SW480 (cell line): ENCODE measurements around the gene LTN1.
"Not testable (repeated sequence)": the region's sequence is repeated elsewhere in the genome, so short reads cannot be mapped to it uniquely, and the experiment has no call there.

Source experiments
- DNase-seq: peaks from one replicate; pipeline ENCODE4 v3.0.0-alpha.2; 2016; ENCODE audit warnings: low spot score

The LTN1 gene, protein sequence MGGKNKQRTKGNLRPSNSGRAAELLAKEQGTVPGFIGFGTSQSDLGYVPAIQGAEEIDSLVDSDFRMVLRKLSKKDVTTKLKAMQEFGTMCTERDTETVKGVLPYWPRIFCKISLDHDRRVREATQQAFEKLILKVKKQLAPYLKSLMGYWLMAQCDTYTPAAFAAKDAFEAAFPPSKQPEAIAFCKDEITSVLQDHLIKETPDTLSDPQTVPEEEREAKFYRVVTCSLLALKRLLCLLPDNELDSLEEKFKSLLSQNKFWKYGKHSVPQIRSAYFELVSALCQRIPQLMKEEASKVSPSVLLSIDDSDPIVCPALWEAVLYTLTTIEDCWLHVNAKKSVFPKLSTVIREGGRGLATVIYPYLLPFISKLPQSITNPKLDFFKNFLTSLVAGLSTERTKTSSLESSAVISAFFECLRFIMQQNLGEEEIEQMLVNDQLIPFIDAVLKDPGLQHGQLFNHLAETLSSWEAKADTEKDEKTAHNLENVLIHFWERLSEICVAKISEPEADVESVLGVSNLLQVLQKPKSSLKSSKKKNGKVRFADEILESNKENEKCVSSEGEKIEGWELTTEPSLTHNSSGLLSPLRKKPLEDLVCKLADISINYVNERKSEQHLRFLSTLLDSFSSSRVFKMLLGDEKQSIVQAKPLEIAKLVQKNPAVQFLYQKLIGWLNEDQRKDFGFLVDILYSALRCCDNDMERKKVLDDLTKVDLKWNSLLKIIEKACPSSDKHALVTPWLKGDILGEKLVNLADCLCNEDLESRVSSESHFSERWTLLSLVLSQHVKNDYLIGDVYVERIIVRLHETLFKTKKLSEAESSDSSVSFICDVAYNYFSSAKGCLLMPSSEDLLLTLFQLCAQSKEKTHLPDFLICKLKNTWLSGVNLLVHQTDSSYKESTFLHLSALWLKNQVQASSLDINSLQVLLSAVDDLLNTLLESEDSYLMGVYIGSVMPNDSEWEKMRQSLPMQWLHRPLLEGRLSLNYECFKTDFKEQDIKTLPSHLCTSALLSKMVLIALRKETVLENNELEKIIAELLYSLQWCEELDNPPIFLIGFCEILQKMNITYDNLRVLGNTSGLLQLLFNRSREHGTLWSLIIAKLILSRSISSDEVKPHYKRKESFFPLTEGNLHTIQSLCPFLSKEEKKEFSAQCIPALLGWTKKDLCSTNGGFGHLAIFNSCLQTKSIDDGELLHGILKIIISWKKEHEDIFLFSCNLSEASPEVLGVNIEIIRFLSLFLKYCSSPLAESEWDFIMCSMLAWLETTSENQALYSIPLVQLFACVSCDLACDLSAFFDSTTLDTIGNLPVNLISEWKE (N-terminal part only)

DNA sequence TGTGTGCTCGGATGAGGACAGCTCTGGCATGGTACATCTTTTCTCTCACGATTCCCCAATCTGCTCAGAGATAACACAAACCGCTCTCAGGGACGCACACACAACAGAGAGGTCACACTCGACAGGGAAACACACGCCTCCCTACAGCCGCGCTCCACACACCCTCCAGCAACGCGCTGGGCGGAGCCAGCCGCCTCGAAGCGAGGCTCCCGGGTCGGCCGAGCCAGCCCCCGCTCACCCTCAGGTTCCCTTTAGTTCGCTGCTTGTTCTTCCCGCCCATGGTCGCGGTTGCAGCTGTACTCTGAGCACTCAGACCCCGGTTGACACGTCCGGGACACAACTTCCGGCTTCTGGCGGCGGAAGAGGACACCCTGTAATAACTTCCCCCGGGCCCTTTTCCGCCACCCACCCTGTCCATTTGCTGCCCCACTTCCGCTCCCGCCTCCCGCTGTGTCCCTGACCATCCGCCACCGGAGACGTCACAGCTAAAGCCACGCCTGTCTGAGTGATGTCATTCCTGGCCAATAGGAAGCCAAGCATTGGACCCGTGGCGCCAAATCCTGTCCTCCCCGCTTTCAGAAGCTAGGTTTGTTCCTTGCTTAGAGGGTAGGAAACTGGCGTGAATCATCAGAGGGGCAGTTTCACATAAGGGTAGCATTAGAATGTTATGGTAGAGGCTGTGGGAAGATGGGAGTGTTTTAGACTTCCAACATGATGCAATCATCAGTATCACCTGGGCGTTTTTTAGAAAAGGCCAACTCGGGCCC, at the start of gene LTN1:
LTN1 (minus strand) TSS at position 352 of the 767 bp plus-strand sequence; CDS start at position 280, 72 bp downstream.
- DNase-seq, result peak; percentile 99

DNA sequence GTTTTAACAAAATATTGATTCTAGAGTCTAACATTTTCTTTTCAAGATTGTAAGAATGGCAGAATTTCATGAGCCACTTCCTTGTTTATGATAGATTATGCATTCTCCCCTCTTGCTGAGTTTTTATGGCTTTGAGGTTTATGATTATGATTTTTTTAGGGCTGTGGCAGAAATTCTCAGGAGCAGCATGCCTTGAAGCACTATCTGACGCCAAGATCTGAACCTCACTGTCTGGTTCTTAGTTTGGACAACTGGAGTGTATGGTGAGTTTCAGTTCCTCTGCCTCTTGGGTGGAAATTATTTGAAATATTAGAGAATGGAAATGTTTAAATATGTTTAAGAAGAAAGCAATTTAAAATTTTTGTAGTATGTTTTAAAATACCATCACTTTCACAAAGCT, 42.0 kb upstream of the LTN1 start:
- DNase-seq, result no peak

DNA sequence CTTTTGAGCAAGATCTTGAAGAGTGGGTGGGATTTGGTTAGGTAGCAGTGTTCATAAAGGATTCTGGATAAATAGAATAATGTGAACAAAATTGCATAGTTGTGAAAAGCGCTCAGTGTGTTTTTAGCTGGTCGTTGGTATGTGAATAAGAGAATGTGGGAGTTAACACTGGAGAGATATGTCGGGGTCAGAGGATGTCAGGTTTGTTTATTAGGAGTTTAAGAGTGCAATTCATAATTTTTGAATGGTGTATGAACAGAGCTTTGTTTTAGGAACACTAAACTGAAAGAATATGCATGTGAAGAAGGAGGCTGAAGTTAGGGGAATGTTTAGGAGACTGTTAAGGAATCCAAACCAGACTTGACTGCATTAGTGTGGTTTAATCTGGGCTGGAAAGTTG, 41.2 kb upstream of the LTN1 start:
- no peak for DNase-seq

DNA sequence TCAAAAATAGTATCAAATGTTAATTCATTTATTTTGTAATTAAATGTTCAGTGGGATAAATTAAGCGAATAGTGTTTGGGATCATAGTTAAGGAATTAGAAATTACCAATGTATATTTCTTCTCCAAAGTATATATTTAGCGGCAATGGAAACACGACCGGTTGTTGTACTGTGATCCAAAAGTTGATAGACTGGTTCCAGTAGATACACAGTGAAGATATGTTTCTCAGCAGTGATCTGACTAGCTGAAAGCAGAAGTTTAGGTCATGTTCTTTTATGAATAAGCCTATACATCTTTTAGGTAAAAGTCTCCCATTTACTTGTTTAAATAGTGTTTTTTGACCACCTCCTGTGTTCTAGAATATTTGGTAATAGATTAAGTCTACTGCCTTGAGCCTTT, 40.6 kb upstream of the LTN1 start:
- DNase-seq, result no peak

DNA sequence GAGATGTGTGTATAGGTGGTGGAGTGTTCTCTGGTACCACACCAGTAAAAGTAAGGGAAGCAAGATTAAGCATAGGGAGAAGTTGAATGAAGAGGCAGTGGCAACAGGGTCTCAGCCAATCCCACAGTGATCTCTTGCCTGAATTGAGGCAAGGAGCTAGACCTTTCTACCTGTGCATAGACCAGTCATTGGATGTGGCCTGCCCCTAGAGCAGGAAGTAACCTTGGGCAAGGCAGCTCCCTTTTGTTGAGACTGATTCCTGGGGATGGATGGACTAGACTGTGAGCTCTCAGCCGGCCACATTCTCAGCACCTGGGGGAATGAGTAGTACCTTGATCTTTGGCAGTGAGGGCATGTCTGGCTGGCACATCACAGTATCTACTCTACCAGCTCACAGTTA, 38.2 kb upstream of the LTN1 start:
- no peak for DNase-seq

DNA sequence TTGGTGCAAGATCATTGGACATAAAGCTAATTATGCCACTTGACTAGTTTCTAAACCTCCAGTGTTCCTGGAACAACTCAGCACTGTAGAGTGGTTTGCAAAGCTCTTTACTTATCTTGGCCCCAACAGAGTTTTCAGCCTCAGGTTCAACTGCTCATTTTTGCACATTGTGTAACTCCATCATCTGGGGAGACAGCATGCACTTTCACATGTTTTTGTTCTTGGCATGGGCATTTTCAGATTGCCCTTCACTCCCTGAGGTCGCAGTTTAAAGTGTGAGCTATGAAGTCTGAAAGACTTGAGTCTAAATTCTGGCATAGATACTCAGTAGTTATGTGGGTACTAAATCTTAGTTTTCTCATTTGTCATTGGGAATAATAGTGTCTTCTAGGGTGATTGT, 36.8 kb upstream of the LTN1 start:
- DNase-seq, result no peak

DNA sequence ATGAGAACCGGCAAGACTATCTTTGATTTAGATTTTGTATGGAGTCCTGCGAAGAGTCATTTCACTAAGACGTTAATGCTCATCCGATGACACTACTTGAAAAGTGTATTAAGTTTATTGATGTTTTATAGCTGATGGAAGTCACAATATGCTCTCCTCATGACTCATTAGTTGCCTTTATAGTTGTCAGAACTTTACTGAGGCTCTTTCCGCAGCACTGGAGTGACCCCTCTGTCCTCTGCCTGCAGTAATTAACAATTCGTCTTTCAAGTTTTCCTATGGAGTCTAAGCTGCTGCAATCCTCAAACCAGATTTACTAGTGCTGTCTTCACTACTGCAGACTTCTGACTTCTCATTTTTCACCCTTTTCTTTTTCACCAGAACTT, 32.6 kb upstream of the LTN1 start:
- peak; percentile 43 for DNase-seq

DNA sequence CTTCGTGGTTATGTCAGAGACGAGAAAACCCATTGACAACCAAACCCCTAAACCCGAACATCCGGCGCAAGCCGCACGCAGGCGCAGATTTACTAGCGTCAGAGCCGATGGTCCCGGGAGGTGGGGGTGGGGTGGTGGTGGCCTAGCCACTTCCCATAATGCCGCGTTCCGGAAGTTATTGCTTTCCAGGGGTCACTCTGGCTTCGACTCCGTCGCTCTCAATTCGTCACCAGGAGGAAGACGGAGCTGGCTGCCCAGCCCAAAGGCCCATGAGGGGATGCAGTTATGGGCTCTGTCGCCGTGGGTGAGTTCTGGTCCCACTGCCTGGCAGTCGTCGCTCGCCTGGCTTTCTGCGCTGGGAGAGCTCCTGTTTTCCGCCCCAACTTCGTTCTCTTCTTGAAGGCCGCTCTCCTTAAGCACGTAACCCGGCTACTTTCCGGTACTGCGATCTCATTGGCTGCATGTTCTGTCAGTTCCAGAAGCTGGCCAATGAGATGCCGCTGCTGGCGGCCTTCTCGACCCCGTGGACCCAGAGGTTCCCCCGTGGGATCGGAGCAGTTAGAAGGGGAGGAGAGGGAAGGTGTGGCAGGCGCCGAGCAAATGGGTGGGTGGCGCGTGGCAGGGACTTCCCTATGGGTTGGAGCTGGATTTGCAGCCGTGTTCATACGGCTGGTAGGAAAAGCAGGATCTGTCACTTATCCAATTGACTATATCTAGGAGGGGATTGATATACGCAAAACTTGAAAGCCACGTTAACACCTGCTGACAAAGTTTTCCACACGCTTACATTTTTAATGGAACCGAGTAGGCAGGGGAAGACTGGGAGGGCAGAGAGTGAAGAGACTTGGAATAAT, 32.0 kb upstream of the LTN1 start, which contains the start of gene USP16:
USP16 (plus strand) TSS at position 195 of the 854 bp plus-strand sequence. CDS start 3,246 bp downstream, outside the sequence.
- peak; percentile 98 for DNase-seq

DNA sequence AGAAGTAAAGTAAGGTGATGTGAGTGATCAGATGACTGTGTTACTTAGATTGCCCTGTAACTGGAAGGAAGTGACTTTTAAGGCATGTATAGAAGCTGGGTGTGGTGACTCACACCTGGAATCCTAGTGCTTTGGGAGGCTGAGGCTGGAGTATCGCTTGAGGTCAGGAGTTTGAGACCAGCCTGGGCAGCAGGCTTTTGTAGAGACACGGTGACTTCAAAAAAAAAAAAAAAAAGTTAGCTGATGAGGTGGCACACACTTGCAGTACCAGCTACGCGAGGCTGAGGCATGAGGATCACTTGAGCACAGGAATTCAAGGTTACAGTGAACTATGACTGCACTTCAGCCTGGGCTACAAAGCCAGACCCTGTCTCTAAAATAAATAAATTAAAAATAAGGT, 29.5 kb upstream of the LTN1 start:
- no peak for DNase-seq

DNA sequence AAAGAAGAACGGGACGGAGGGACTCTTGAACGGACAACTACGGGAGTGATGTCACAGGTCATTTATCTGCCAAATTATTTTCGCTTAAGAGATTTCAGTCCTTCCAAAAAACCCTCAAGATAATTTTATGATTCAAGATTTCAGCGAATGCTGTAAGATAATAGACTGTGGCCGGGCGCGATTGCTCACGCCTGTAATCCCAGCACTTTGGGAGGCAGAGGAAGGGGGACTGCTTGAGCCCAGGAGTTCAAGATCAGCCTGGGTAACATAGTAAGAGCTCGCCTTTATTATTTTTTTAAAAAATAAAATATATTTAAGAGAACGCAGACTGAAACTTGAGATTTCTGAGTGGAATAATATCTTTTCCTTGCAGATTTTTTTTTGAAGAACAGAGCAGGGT, 25.9 kb upstream of the LTN1 start:
- peak; percentile 11 for DNase-seq

DNA sequence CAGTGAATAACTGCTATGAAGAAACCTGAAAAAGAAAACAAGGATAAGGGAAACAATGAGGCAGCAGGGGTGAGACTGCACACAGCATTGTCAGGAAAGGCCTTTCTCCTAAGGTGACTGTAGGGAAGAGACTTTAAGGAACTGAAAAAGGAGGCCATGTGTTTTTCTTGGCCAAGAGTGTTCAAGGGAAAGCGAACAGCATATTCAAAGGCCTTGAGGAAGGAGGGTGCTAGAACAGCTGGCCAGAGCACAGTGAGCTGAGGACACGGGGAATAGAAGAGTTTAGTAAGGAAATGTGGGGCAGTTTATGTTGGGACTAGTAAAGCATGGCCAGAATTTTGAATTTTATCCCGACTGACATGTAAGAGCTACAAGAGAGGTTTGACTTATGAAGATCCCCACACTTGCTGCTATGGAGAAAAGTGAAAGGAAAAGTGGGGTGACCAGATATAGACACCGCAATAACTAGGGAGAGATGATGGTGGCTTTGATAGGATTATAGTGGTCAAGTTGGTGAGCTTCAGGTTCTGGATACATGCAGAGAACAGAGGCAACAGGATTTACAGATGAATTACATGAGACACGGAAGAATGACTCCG, 25.1 kb upstream of the LTN1 start:
- no peak for DNase-seq

DNA sequence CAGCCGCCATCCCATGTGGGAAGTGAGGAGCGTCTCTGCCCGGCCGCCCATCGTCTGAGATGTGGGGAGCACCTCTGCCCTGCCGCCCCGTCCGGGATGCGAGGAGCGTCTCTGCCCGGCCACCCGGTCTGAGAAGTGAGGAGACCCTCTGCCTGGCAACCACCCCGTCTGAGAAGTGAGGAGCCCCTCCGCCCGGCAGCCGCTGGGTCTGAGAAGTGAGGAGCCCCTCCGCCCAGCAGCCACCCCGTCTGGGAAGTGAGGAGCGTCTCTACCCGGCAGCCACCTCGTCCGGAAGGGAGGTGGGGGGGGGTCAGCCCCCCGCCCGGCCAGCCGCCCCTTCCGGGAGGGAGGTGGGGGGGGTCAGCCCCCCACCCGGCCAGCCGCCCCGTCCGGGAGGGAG, 18.6 kb upstream of the LTN1 start:
- DNase-seq, result not testable (repeated sequence)

DNA sequence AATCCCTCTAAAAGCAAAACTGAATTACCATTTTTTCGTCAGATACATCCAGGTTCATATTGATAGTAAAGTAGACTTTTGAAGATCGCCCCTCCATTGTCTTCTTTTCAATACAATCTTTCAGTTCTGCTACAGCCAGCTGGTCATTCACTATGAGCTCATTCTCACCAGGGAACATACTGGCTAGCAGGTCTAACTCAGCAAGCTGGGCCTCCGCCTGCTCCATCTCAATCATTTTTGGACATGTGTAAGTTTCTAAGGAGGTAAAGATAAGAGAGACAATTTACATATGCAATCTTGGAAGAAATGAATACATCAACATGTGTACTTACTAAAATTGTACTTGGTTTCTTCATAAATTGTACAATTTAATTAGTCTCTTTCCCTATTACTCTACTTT, 15.7 kb upstream of the LTN1 start:
- DNase-seq, result no peak

DNA sequence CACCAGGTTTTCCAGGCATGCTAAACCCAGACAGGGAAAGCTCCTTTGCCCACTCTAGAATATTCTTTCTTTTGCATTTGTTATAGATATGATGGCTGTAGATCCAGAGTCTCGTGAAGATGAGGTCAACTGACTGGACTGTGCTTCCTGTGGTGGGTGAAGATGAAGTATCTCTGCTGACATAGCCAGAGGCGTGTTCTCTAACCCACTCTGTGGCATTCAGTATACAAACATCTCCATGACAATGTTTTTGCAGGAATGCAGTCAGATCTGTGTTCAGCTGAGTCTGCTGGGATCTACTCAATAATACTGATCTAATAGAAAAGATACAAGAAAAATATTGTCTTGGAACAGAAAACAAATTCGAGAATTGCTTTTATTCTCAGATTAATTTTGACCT, 15.1 kb upstream of the LTN1 start:
- DNase-seq, result no peak

DNA sequence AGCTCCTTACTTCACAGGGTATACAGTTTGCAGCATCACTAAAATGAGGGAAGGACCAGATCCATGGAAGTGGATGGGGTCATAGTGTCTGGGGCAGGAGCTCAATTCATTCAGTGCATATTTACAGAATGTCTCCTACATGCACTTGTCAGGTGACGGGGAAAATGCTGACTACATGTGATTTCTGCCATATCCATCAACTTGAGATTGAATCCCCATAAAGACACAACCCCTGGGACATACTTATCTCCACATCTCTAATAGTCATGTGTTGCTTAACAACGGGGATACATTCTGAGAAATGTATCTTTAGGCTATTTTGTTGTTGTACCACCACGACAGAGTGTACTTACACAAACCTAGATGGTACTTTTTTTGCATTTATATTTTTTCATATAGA, 14.5 kb upstream of the LTN1 start:
- no peak for DNase-seq

DNA sequence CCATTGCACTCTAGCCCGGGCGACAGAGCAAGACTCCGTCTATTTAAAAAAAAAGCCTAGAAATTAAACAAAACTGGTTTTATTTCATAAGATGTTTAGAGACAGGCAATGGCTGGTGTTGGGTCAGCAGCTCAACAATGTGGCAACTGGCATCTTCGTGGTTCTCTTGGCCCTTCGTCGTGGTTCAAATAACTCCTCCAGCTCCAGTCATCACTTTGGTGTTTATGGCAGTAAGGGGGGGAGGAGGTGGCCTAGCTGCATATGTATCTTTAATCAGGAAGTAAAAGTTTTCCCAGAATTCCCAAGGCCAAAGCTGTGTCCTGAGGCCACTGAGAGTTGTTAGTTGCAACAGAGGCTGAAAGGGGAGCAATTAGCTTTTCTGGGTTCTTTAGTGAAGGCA, 13.0 kb upstream of the LTN1 start:
- no peak for DNase-seq

DNA sequence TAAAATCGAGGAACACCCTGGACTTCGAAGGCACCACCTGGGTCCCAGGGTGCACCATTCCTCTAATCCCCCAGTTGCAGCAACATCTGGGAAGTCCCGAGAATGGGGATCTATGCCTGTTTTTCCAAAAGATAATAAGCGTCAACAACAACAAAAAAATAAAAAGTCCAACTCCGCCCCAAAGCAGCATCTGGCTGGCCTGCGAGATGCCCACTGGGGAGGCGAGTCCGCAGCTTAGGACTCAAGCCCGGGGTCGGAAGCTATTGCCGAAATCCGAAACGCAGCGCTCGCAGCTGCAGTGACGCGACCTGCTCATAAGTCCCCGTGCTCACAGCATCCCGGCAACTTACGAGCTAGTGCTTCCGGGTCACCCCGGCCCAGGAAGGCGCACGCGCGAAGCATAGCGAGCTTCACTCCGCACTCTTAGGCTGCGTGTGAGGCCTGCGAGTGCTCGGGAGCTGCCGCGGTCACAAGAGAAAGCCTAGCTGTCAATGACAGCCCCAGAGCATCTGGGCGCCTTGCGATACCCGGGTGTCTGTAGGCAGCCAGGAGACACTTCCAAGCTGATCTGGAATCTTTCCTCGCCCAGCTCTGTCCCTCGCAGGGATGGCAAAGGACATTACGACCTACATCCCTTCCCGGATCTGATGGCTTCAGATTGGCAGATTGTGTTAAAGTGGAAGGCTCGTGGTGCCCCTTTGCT, 9.9 kb upstream of the LTN1 start:
- peak; percentile 98 for DNase-seq

DNA sequence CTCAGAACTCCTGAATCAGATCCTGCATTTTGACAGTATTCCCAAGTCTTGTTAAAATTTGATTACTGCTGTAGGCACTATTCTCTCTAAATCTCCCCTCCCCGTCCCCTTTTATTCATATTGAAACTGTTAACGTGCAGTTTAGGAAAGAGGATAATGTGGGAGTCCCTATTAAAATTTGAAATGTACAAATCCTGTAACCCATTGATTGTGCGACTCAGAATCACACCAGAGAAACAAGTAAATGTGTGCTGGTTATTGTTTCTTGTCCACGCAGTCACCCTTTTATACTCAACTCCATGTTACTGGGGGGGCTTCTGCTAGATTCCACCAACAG, 584 bp upstream of the LTN1 start:
- no peak for DNase-seq

DNA sequence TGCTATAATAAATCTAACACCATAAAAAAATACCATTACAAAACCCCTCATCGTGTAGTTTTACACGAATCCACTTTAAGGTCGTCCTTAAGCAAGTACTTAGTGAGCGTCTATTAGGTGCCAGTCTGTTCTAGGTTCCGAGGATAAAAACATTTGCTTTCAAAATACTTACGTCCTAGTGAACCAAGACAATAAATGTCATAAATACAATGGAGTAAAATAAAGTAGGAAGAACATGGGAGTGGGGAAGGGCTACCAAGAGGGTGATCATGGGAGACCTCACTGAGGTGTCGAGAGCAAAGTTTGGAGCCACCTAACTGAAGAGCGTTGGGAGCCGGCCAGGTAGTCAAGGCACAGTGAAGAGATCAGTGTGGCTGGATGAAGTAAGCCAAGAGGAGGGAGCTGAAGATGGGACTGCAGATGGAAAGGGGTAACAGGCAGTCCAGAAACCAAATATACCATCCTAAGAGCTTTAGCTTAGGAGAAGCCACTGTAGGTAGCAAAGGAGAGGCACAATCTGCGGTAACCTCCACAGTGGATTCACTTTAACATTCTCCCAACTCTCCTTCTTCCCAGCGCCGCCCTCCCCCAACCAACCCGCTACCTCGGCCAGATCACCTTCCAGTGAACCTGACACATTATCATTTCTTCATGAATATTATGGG, 684 bp downstream of the LTN1 start:
- peak; percentile 39 for DNase-seq
